AG04450 (cell line): ENCODE measurements around the gene MEIS2. TPM values are rescaled to one million over a fixed set of nuclear protein-coding genes. Genes with fewer than 3 reads are reported as not detected.

ENCODE experiments used
- CTCF ChIA-PET: fragments of 300-600, 350-600 bp; formaldehyde crosslinking; extraction: SDS; loops from one replicate; lab custom pipeline; 2022; ENCODE audit warnings: antibody characterized with exemption, inconsistent platforms; lab: Charles Lee
- POLR2A ChIA-PET: fragments of 350-600 bp; formaldehyde crosslinking; extraction: SDS; loops from one replicate; lab custom pipeline; 2021; ENCODE audit warnings: antibody characterized with exemption, inconsistent platforms; lab: Yijun Ruan, JAX
- DNase-seq: peaks from one replicate; pipeline ENCODE4 v3.0.0-alpha.2; 2011; ENCODE audit warnings: low read depth, low spot score
- H3K27ac ChIP-seq: one replicate; pipeline ENCODE4 v1.5.1; 2012; ENCODE audit warnings: low read depth, low read length, control low read depth
- H3K27me3 ChIP-seq: one replicate; pipeline ENCODE4 v1.6.0; 2012; ENCODE audit warnings: low read length; ENCODE audit not compliant: control insufficient read depth, insufficient read depth
- H3K4me3 ChIP-seq: 2 replicates; pipeline ENCODE4 v1.5.1; 2011; ENCODE audit warnings: mild to moderate bottlenecking, low read depth, low read length, control low read depth
- H3K9me3 ChIP-seq: 2 replicates; pipeline ENCODE4 v1.5.1; 2012; ENCODE audit warnings: low read length; ENCODE audit not compliant: control insufficient read depth, insufficient read depth
- CTCF ChIP-seq: IDR thresholded peaks from 2 replicates; pipeline ENCODE4 v1.5.1; 2011; ENCODE audit warnings: low read depth, low read length, control low read depth, inconsistent platforms
- polyA plus RNA-seq: library from polyadenylated mRNA; depleted of rRNA; stranded (reverse); fragments of >200 nt; gene quantifications from 2 replicates; pipeline ENCODE4 v1.2.3, GENCODE V29; 2011

The MEIS2 gene
- polyA plus RNA-seq, 1 experiment: 31.7 TPM

- no peak for DNase-seq
- ChIA-PET POLR2A (no interaction called here), CTCF (no interaction called here)
- H3K27ac ChIP-seq: no peak overlapping the region
- H3K27me3 ChIP-seq: no peaks in the 10 kb centered on the region
- no peak overlapping the region for H3K4me3 ChIP-seq
- TF ChIP-seq CTCF: no peak
- no peaks in the 10 kb centered on the region for H3K9me3 ChIP-seq
These were observed 98.2 kb downstream of the MEIS2 start for GRCh38 chr15:37002041-37002672.

- H3K9me3 ChIP-seq: no peaks in the 10 kb centered on the region
- no peak overlapping the region for H3K27ac ChIP-seq
- TF ChIP-seq CTCF: no peak
- DNase-seq: no peak
- CTCF ChIA-PET: no interaction called here
- H3K27me3 ChIP-seq: no peaks in the 10 kb centered on the region
- H3K4me3 ChIP-seq: no peak overlapping the region
- POLR2A ChIA-PET: no interaction called here
These were observed 98.9 kb downstream of the MEIS2 start for GRCh38 chr15:37001417-37001816.

DNA sequence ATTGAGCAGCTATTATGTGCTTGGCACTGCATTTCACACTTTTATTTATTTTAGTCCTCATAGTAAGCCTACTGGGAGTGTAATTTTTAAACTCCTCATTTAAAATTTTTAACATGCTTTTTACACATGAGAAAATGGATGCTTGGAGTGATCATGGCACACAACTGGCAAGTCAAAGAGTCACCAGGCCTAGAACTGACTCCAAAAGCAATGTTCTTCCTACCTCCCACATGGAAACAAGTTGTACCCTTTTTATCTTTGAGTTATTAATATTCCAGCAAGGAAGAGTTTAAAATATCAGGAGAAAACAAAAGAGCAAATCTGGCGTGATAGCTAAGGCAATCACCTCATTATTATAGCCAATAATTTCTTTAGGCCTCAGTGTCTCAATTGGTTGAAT, 100.6 kb downstream of the MEIS2 start:
- CTCF ChIA-PET: no interaction called here
- POLR2A ChIA-PET: no interaction called here

DNA sequence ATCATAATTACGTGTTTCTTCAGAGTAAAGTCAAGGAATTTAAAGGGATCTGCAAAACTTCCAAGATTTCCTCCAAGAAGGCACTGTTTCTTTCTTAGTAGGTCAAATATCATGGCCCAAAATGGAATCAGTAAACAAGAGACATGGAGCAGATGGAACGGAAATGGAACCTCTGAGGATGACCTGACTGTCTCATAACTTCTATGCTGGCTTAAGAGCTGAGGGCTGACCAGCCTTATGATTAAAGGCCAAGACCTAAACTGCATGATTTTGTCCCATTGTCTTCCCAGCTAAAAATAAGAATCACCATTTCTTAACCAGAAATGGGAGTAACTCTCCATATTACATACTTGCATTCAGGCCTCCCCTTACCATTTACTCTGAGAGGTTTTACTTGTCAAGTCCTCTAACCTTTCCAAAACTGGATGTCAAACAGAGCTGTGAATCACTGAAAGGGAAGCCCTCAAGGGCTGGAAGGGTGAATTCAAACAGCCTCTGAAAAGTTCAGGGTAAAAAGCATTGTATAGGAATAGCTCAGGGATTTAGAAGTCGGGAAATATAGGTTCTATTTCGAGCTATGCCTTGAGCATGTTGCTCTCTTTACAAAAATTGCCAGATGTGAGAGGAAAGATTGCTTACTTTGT, 103.7 kb downstream of the MEIS2 start:
- POLR2A ChIA-PET: no interaction called here

More for the DNA sequence above, 100.6 kb downstream of the MEIS2 start:
- no peak for TF ChIP-seq CTCF
- no peak overlapping the region for H3K27ac ChIP-seq
- no peaks in the 10 kb centered on the region for H3K27me3 ChIP-seq
- DNase-seq: no peak
- no peaks in the 10 kb centered on the region for H3K9me3 ChIP-seq
- H3K4me3 ChIP-seq: no peak overlapping the region

More for the DNA sequence above, 103.7 kb downstream of the MEIS2 start:
- Histone ChIP-seq H3K9me3 (no peaks in the 10 kb centered on the region), H3K4me3 (no peak overlapping the region), H3K27ac (no peak overlapping the region), H3K27me3 (no peaks in the 10 kb centered on the region)
- DNase-seq: no peak
- no peak for TF ChIP-seq CTCF
- CTCF ChIA-PET: no interaction called here
